CD8-positive, alpha-beta memory T cell (primary cell): ENCODE data around the gene PAX7. TPM values are rescaled to one million over a fixed set of nuclear protein-coding genes. Genes with fewer than 3 reads are reported as not detected.

Experiments used
- CTCF ChIA-PET: fragments of 350-600 bp; sonication (Branson Sonifier 250); formaldehyde crosslinking; loops from one replicate; lab custom pipeline; 2021; ENCODE audit warnings: antibody characterized with exemption; lab: Charles Lee
- POLR2A ChIA-PET: fragments of 350-600 bp; sonication (Branson Sonifier 250); formaldehyde crosslinking; loops from one replicate; lab custom pipeline; 2021; ENCODE audit warnings: antibody characterized with exemption; lab: Charles Lee
- DNase-seq, 5 donors: peaks; one replicate each; pipeline versions ENCODE4 v3.0.0 to v3.0.0-alpha.2; 2020 to 2022; ENCODE audit warnings: mixed read lengths in 1 of 5
- H3K27ac ChIP-seq: one replicate; pipeline ENCODE4 v1.7.0; 2013; ENCODE audit warnings: low read depth, mild to moderate bottlenecking, low read length, moderate library complexity
- H3K27me3 ChIP-seq: 2 replicates; pipeline ENCODE4 v1.7.0; 2013; ENCODE audit warnings: low read length, mild to moderate bottlenecking; ENCODE audit not compliant: insufficient read depth, poor library complexity, severe bottlenecking
- H3K36me3 ChIP-seq: 2 replicates; pipeline ENCODE4 v1.7.0; 2013; ENCODE audit warnings: mild to moderate bottlenecking, low read length, moderate library complexity; ENCODE audit not compliant: insufficient read depth
- H3K4me1 ChIP-seq: 2 replicates; pipeline ENCODE4 v1.7.0; 2013; ENCODE audit warnings: mild to moderate bottlenecking, low read length, moderate library complexity; ENCODE audit not compliant: insufficient read depth
- H3K4me3 ChIP-seq: 2 replicates; pipeline ENCODE4 v1.7.0; 2013; ENCODE audit warnings: mild to moderate bottlenecking, low read length
- H3K9me3 ChIP-seq: 2 replicates; pipeline ENCODE4 v1.7.0; 2013; ENCODE audit warnings: mild to moderate bottlenecking, low read length
- H3K27ac Mint-ChIP-seq, 8 donors: one replicate each; pipeline ENCODE4 v1.8.0; 2020 to 2021; ENCODE audit warnings: mixed read lengths in 8 of 8, mild to moderate bottlenecking in 6 of 8, inconsistent platforms in 3 of 8, moderate library complexity in 3 of 8
- H3K27me3 Mint-ChIP-seq, 2 donors: one replicate each; pipeline ENCODE4 v1.8.0; 2020 to 2021; ENCODE audit warnings: mixed read lengths in 2 of 2, mild to moderate bottlenecking in 1 of 2, moderate library complexity in 1 of 2
- H3K36me3 Mint-ChIP-seq, 3 donors: one replicate each; pipeline ENCODE4 v1.8.0; 2020 to 2021; ENCODE audit warnings: mixed read lengths in 3 of 3, inconsistent platforms in 1 of 3, mild to moderate bottlenecking in 1 of 3
- H3K4me1 Mint-ChIP-seq, 3 donors: one replicate each; pipeline ENCODE4 v1.8.0; 2020 to 2021; ENCODE audit warnings: mixed read lengths in 3 of 3, inconsistent platforms in 1 of 3, mild to moderate bottlenecking in 1 of 3
- H3K4me3 Mint-ChIP-seq, 7 donors: one replicate each; pipeline ENCODE4 v1.8.0; 2020 to 2021; ENCODE audit warnings: mixed read lengths in 7 of 7, mild to moderate bottlenecking in 6 of 7, moderate library complexity in 4 of 7, inconsistent platforms in 2 of 7
- H3K9me3 Mint-ChIP-seq, 5 donors: one replicate each; pipeline ENCODE4 v1.8.0; 2020 to 2022; ENCODE audit warnings: mixed read lengths in 5 of 5, mild to moderate bottlenecking in 3 of 5, moderate library complexity in 2 of 5, inconsistent platforms in 1 of 5
- polyA plus RNA-seq: library from polyadenylated mRNA; unstranded; fragments of 300-500 nt; fragmentation: Illumina TruSeq; gene quantifications from one replicate; pipeline ENCODE4 v1.2.3, GENCODE V29; 2021
- total RNA-seq, 2 experiments: library from RNA; stranded (reverse); gene quantifications; one replicate each; pipeline ENCODE4 v1.2.3, GENCODE V29; 2021

The PAX7 gene
- total and polyA plus RNA-seq, 3 experiments from 2014 or later: not detected

- H3K9me3 Mint-ChIP-seq: no peaks in the 10 kb centered on the region
- H3K27me3 Mint-ChIP-seq: peaks cover 63 to 83% of the 10 kb centered on the region in 2 donors
- Histone ChIP-seq H3K4me3 (no peak overlapping the region), H3K27me3 (peaks cover 59% of the 10 kb centered on the region), H3K9me3 (no peaks in the 10 kb centered on the region), H3K4me1 (peaks cover 23% of the 10 kb centered on the region), H3K27ac (no peak overlapping the region), H3K36me3 (no peaks in the 10 kb centered on the region)
- ChIA-PET CTCF (no interaction called here), POLR2A (no interaction called here)
- H3K4me3 Mint-ChIP-seq: peak overlapping the region in 2 of 7 donors; percentile 12 to 43
- H3K27ac Mint-ChIP-seq: peak overlapping the region in 1 of 8 donors; percentile 43
- peak in 1 of 5 donors; percentile 27 for DNase-seq
- H3K36me3 Mint-ChIP-seq: no peaks in the 10 kb centered on the region
- H3K4me1 Mint-ChIP-seq: peaks cover 0 to 23% (median 7%) of the 10 kb centered on the region in 3 donors
Observed at GRCh38 chr1:18644973-18645746, 14.5 kb downstream of the PAX7 start.

- H3K9me3 Mint-ChIP-seq: no peaks in the 10 kb centered on the region
- no peak for DNase-seq
Observed at GRCh38 chr1:18645747-18646090, 15.1 kb downstream of the PAX7 start.

GRCh38 chr1:18646091-18646785 is 15.6 kb downstream of the PAX7 start:
- H3K27ac ChIP-seq: no peak overlapping the region
- H3K36me3 Mint-ChIP-seq: no peaks in the 10 kb centered on the region
- H3K27me3 ChIP-seq: peaks cover 57% of the 10 kb centered on the region
- H3K4me1 ChIP-seq: peaks cover 33% of the 10 kb centered on the region
- no peaks in the 10 kb centered on the region for H3K36me3 ChIP-seq
- peak overlapping the region in 1 of 7 donors; percentile 19 for H3K4me3 Mint-ChIP-seq
- ChIA-PET POLR2A (no interaction called here), CTCF (no interaction called here)
- H3K4me1 Mint-ChIP-seq: peaks cover 0 to 19% (median 7%) of the 10 kb centered on the region in 3 donors
- H3K9me3 Mint-ChIP-seq: no peaks in the 10 kb centered on the region
- H3K27ac Mint-ChIP-seq: peak overlapping the region in 1 of 8 donors; percentile 33
- H3K27me3 Mint-ChIP-seq: peaks cover 63 to 83% of the 10 kb centered on the region in 2 donors
- DNase-seq: no peak
- H3K4me3 ChIP-seq: no peak overlapping the region
- H3K9me3 ChIP-seq: no peaks in the 10 kb centered on the region

More at GRCh38 chr1:18645747-18646090, 15.1 kb downstream of the PAX7 start:
- peaks cover 64 to 83% of the 10 kb centered on the region in 2 donors for H3K27me3 Mint-ChIP-seq
- Histone ChIP-seq H3K4me3 (no peak overlapping the region), H3K36me3 (no peaks in the 10 kb centered on the region), H3K27ac (no peak overlapping the region), H3K4me1 (peaks cover 28% of the 10 kb centered on the region), H3K27me3 (peaks cover 60% of the 10 kb centered on the region), H3K9me3 (no peaks in the 10 kb centered on the region)
- H3K27ac Mint-ChIP-seq: peak overlapping the region in 1 of 8 donors; percentile 33
- no peaks in the 10 kb centered on the region for H3K36me3 Mint-ChIP-seq
- H3K4me1 Mint-ChIP-seq: peaks cover 0 to 19% (median 7%) of the 10 kb centered on the region in 3 donors
- ChIA-PET POLR2A (no interaction called here), CTCF (no interaction called here)
- no peak overlapping the region for H3K4me3 Mint-ChIP-seq

- Mint-ChIP-seq H3K4me1 (peaks cover 0 to 19% (median 7%) of the 10 kb centered on the region in 3 donors), H3K27ac (no peak overlapping the region), H3K27me3 (peaks cover 59 to 85% of the 10 kb centered on the region in 2 donors), H3K4me3 (no peak overlapping the region), H3K36me3 (no peaks in the 10 kb centered on the region), H3K9me3 (no peaks in the 10 kb centered on the region)
- ChIA-PET CTCF (no interaction called here), POLR2A (no interaction called here)
- Histone ChIP-seq H3K4me3 (no peak overlapping the region), H3K36me3 (no peaks in the 10 kb centered on the region), H3K4me1 (peaks cover 38% of the 10 kb centered on the region), H3K27me3 (peaks cover 51% of the 10 kb centered on the region), H3K27ac (no peak overlapping the region), H3K9me3 (no peaks in the 10 kb centered on the region)
- no peak for DNase-seq
Observed at GRCh38 chr1:18646786-18647410, 16.3 kb downstream of the PAX7 start.

GRCh38 chr1:18647681-18648214 is 17.1 kb downstream of the PAX7 start:
- Mint-ChIP-seq H3K4me1 (peaks cover 4 to 19% (median 7%) of the 10 kb centered on the region in 3 donors), H3K4me3 (no peak overlapping the region), H3K9me3 (no peaks in the 10 kb centered on the region), H3K27me3 (peaks cover 62 to 87% of the 10 kb centered on the region in 2 donors), H3K27ac (no peak overlapping the region), H3K36me3 (no peaks in the 10 kb centered on the region)
- Histone ChIP-seq H3K4me1 (peaks cover 46% of the 10 kb centered on the region), H3K27ac (no peak overlapping the region), H3K36me3 (no peaks in the 10 kb centered on the region), H3K27me3 (peaks cover 47% of the 10 kb centered on the region), H3K9me3 (no peaks in the 10 kb centered on the region), H3K4me3 (no peak overlapping the region)
- POLR2A ChIA-PET: no interaction called here
- CTCF ChIA-PET: no interaction called here
- no peak for DNase-seq

- H3K27ac ChIP-seq: no peak overlapping the region
- H3K36me3 Mint-ChIP-seq: no peaks in the 10 kb centered on the region
- H3K36me3 ChIP-seq: no peaks in the 10 kb centered on the region
- no peaks in the 10 kb centered on the region for H3K9me3 ChIP-seq
- H3K4me3 Mint-ChIP-seq: no peak overlapping the region
- H3K4me3 ChIP-seq: no peak overlapping the region
- peaks cover 68 to 89% of the 10 kb centered on the region in 2 donors for H3K27me3 Mint-ChIP-seq
- POLR2A ChIA-PET: no interaction called here
- H3K27me3 ChIP-seq: peaks cover 36% of the 10 kb centered on the region
- peak overlapping the region in 1 of 8 donors; percentile 87 for H3K27ac Mint-ChIP-seq
- peaks cover 0 to 2% (median 0%) of the 10 kb centered on the region in 5 donors for H3K9me3 Mint-ChIP-seq
- CTCF ChIA-PET: no interaction called here
- no peak for DNase-seq
- peaks cover 10 to 12% (median 12%) of the 10 kb centered on the region in 3 donors for H3K4me1 Mint-ChIP-seq
- H3K4me1 ChIP-seq: peaks cover 60% of the 10 kb centered on the region
Observed at GRCh38 chr1:18649693-18650370, 19.2 kb downstream of the PAX7 start.

- no peak overlapping the region for H3K27ac ChIP-seq
- no peaks in the 10 kb centered on the region for H3K9me3 ChIP-seq
- Mint-ChIP-seq H3K27ac (no peak overlapping the region), H3K27me3 (peaks cover 56 to 87% of the 10 kb centered on the region in 2 donors), H3K36me3 (no peaks in the 10 kb centered on the region), H3K9me3 (peaks cover 0 to 2% (median 0%) of the 10 kb centered on the region in 5 donors), H3K4me3 (no peak overlapping the region), H3K4me1 (peaks cover 6 to 12% (median 6%) of the 10 kb centered on the region in 3 donors)
- peak in 1 of 5 donors; percentile 38 for DNase-seq
- H3K4me1 ChIP-seq: peaks cover 57% of the 10 kb centered on the region
- no peaks in the 10 kb centered on the region for H3K36me3 ChIP-seq
- no peak overlapping the region for H3K4me3 ChIP-seq
- POLR2A ChIA-PET: no interaction called here
- CTCF ChIA-PET: no interaction called here
- H3K27me3 ChIP-seq: peaks cover 24% of the 10 kb centered on the region
Observed at GRCh38 chr1:18651713-18652112, 21.1 kb downstream of the PAX7 start.
